NCI-H460 (cell line): Measurements from ENCODE around the gene CABLES1. TPM values are rescaled to one million over a fixed set of nuclear protein-coding genes. Genes with fewer than 3 reads are reported as not detected.
"Not testable (repeated sequence)": the region's sequence is repeated elsewhere in the genome, so short reads cannot be mapped to it uniquely, and the experiment has no call there.

Experiments
- DNase-seq: peaks from one replicate; pipeline ENCODE4 v3.0.0-alpha.2; 2016; ENCODE audit warnings: low read depth; ENCODE audit errors: extremely low read depth
- total RNA-seq: library from RNA; depleted of rRNA; stranded (reverse); fragments of >200 nt; shearing (Covaris generic); gene quantifications from 2 replicates; pipeline ENCODE4 v1.2.3, GENCODE V29; 2014

Gene CABLES1
- total RNA-seq, 1 experiment from 2014 or later: 3.2 TPM

DNA sequence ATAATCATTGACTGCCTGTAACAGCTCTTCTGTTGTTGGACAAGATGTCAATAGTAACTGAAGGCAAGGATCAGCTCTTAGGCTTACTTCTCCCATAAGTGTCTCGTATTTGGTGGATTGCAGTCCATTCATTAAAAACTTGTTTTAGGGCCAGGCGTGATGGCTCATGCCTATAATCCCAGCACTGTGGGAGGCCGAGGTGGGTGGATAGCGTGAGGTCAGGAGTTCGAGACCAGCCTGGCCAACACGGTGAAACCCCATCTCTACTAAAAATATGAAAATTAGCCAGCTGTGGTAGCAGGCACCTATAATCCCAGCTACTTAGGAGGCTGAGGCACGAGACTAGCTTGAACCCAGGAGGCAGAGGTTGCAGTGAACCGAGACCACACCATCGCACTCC is 26.1 kb upstream of the CABLES1 start:
- DNase-seq: not testable (repeated sequence)

- no peak for DNase-seq
These were observed 21.7 kb upstream of the CABLES1 start for GRCh38 chr18:23113576-23113975.

- DNase-seq: no peak
These were observed 21.0 kb upstream of the CABLES1 start for GRCh38 chr18:23114171-23114881.

DNA sequence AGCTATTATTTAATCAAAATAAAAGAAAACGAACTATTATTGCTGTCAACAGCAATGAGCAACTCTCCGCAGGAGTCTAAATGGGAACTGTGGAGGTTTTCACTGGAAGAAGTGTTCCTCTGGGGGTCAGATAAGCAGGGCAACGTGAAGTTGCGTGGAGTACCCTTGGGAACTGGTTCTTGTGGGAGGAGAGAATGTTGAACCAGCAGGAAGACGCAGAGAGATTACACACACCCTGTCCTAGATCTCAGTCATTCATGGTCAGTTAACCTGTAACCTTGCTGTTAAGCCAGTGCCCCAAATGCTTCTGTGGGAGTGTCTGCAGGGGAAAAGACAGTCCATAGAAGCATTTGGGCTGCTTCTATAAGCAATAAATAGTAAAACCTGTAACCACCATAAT is 20.4 kb upstream of the CABLES1 start:
- no peak for DNase-seq

DNA sequence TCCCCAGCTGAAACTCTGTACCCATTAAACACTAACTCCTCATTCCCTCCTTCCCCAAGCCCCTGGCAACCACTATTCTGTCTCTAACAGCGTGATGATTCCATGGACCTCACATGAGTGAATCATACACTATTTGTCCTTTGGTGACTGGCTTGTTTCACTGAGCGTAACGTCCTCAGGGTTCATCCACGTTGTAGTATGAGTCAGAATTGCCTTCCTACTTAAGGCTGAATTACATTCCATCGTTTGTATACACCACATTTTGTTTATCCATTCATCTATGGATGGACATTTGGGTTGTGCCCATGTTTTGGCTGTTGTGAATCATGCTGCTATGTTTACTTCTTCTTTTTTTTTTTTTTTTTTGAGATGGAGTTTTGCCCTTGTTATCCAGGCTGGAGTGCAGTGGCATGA is 19.6 kb upstream of the CABLES1 start:
- peak; percentile 71 for DNase-seq

- DNase-seq: no peak
These were observed 14.2 kb upstream of the CABLES1 start for GRCh38 chr18:23121133-23121532.

DNA sequence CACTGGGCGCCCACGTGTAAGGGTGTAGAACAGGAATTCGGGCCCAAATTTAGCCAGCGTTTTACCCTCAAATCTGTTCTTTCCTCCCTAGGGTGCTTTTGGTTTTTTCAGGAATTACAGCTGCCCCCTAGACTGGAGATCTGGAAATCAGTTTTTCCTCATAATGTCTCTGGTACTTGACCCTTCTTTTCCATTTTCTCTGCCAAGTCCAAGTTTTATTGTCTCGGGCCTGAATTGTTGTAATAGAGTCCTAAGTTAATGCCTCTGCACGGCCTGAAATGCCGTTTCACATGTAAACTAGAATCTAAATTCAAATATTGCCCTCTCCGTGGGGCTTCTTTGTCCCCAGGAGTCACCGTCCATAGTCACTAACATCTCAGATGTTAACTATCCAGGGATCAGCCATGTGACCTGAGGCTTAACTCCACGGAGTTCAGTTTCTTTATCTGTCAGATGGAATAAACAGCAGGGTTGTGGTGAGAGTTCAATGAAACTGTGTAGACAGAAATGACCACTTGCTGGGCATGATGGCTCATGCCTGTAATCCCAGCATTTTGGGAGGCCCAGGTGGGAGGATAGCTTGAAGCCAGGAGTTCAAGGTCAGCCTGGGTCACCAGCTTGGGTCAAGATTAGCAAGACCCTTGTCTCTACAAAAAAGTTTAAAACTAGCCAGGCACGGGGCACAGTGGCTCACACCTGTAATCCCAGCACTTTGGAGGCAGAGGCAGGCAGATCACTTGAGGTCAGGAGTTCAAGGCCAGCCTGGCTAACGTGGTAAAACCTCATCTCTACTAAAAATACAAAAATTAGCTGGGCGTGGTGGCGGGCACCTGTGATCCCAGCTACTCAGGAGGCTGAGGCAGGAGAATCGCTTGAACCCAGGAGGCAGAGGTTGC is 12.7 kb upstream of the CABLES1 start:
- no peak for DNase-seq

DNA sequence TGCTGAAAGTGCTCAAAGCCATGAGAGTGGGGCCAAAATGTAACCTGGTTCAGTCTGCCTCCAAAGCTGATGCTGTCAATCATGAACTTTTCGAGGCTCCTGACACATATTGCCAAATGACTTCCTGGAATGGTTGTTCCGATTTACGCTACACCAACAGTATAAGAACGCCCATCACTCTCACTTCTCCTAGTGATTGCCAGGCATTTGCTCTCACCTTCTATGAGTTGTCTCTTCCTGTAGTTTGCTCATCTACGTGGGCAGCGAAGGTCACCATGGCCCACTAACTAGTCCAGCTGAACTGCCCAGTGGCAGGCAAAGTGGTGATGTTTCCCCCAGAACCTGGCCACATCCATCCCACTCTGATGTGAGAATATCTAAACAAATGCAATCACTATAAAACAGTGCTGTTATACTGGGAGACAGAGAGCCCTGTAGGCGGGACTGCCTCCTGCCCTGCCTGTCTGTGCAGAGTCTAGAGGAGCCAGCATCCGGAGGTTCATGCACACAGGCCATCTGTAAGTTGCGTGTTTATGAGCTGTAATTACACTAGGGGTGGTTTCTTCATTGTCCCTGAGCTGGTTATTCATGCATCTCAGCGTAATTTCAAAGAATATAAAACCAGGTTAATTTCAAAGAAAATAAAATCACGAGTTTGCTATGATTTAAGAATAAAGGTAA is 8.8 kb upstream of the CABLES1 start:
- DNase-seq: no peak

GRCh38 chr18:23127090-23127489 is 8.2 kb upstream of the CABLES1 start:
- DNase-seq: no peak

DNA sequence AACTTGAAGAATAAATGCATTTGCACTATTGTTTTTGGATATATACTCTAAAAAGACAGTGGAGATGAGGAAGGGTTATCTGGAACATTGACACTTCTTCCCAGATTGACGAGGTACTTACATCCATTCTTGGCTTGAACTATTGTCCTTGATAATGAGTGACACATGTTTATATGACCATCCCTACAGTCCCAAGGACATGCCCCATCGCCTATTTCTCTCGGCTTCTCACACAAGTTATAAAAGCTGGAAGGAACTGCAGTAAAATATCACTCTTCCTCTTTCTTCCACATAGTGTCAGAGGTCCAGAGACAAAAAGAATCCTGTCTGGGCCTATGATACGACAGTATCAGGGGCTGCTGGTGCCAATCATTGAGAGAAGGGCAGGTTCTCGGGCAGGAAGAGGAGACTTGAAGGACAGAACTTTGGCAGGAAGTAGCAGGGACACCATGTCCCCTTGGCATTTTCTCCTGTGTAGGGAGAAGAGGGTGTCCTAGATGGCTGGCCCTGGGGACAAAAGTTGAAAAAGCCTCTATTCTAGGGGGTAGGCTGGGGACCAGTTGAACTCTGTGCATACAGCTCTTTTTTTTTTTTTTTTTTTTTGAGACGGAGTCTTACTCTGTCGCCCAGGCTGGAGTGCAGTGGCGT is 5.8 kb upstream of the CABLES1 start:
- DNase-seq: no peak

DNA sequence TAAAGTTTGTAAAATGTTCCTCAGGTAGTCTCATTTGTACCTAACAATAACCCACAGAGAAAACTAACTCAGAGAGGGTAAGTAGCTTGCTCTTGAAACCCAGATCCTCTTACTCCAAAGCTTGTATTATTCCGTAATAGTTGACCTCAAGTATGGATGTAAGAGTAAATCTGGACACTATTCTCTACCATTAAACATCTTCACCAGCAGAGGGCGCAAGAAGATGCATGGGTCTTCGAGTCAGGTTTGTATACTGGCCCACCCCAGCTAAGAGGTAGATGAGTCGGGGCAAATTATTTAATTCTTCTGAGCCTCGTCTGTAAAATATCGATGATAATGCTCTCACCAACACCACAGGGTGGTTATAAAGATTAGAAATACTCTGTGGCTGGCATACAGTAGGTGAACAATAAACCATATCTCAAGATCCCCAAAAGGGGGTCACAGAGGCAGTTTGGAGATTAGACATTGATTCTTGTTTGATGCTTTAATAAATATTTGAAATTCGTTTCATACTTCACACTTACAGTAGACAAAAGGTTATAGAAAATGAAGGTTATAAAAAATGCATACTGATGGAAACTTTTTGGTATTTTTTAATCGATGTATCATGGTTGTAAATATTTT is 3.5 kb upstream of the CABLES1 start:
- DNase-seq: peak; percentile 74

DNA sequence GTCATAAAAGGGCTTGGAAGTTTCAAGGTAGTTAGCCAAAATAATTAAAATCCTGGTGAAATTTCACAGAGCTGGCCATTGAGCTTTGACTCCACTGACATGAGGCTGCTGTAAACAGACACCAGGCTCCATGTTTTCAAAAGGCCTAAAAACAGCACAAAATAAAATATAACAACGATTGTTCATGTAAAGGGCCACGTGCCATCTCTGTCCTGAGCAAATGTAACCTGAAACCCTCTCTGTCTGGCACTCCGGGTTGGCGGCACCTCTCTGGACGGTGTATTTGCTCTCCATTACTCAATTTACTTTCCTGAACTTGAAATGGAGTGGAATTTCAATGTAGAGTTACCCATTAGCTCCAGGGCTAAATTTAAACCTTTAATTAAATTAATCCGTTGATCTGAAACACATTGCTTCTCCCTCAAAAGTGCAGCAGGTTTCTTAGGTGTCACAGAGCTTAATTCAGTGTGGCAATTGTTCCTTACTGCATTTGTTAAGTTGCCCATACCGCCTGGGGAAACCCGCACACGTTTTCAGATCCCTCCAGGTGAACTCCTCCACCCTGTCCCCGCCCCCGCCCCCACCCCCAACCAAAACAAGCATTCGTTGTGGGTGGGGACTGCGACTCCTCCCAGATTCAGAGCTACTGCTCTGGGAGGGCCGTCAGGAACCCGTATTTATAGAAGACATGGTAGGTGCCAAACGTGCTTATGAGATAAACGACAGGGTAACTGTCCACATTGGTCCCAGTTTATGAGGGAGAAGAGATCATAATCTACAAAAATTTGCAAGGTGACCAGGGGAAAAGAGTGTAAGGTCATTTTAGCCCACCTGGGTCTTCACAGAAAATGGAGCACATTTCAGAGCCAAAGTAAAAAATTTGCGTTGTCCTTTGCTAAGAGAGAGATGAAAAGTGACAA is 1.2 kb upstream of the CABLES1 start:
- no peak for DNase-seq

GRCh38 chr18:23135550-23136325 is 453 bp downstream of the CABLES1 start:
- no peak for DNase-seq

DNA sequence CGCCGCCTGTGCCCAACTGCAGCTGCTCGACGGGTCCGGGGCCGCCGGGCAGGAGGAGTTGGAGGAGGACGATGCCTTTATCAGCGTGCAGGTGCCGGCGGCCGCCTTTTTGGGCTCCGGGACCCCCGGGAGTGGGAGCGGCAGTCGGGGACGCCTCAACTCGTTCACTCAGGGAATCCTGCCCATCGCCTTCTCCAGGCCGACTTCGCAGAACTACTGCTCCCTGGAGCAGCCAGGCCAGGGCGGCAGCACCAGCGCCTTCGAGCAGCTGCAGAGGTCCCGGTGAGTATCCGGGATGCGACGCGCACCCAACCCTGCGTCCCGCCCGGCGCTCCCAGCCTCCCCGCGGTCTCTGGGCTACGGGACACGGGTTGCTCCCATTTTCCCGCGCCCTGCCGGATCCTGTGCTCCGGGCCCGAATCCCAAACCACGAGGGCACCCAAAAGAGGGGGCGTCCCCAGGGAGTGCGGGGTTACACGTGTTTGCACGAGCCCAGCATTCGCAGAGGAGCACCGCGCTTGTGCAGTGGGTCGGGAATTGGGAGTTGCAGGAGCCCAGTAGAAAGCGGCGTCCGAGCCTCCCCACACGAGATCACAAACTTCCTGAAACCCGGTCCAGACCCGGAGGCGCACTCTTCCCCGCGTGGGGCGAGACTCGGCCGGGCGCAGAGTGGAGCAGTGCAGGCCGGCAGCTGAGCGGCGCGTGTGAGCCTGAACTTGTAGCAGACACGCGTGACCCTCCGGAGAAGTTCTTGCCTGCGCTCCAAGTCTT is 1.2 kb downstream of the CABLES1 start:
- DNase-seq: no peak

DNA sequence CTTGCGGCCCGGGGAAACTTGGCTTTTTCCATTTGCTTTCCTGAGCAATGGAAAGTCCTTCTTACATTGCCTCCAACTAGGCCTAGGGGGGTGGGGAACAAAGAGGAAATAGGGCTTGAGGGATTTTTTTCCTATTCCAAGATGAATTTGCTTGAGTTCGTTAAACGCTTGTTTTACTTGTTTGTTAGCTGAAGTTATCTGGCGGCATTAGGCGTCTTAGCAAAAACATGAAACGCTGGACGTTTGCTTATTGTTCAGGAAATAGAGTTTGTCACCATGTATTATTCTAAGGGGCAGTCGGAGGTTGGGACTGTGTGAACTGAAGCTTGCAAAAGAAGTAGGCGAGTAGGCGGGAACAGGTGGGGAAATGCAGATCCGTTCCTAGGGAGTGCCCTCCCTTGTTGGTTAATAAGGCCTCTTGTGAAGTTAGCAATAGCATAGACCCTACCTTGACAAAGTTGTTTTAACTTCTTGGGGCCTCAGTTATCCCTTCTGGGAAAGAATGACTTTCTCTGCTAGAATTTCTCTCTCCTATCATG is 1.9 kb downstream of the CABLES1 start:
- no peak for DNase-seq

DNA sequence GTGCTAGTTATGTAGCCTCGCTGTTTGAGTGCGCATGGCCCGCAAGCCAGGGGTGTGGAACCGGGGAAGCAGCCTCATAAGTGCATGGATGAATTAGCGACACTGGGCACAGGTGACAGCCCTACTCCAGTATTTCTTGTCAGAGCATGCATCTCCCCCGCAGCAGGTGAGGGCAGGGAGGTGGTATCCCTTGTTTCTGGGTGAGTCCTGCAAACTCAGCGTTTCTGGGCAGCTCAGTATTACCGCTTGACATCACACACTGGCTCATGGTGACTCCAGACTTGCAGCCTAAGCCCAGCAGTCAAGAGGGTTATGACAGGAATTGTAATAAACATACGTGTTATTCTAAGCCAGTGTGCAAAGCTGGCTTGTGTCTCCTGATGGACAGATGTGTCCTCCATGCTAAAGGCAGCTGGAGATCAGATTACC is 2.5 kb downstream of the CABLES1 start:
- no peak for DNase-seq

DNA sequence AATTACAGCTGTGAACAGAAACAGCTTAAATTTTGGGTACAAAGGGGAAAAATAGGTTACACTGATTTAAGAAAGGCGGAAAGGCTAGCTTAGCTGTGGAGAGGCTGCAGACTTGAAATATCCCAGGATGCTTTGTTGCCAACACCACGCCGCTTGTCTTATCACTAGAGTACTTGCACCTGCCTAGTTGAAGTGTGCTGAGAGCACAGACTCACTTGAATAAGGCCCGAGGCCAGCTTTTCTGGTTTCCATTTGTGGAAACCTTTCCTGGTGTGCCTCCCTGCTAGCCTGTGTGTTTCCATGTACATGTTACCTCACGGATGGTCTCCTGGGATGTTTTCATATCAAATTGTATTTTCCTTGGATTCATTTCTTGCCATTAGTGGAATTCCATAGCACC is 3.2 kb downstream of the CABLES1 start:
- DNase-seq: no peak
